Stimulated activated naive CD8-positive, alpha-beta T cell treated with anti-CD3 and anti-CD28 coated beads, Interleukin-15, amount 100 ng/mL, for 72 hours (primary cell): ENCODE data around the gene SV2B.
"Not testable (repeated sequence)": the region's sequence is repeated elsewhere in the genome, so short reads cannot be mapped to it uniquely, and the experiment has no call there.

ENCODE experiments used
- ATAC-seq: fragments of 150-1000 bp; cut with Tn5 transposase; 2 replicates; pipeline ENCODE4 v1.10.0; 2021; ENCODE audit warnings: mild to moderate bottlenecking, moderate library complexity
- DNase-seq, 2 donors: peaks; one replicate each; pipeline ENCODE4 v3.0.0; 2021 to 2022
- H3K27ac Mint-ChIP-seq, 2 donors: one replicate each; pipeline ENCODE4 v1.8.0; 2022; ENCODE audit warnings: mild to moderate bottlenecking in 2 of 2, mixed read lengths in 2 of 2, moderate library complexity in 2 of 2
- H3K27me3 Mint-ChIP-seq: one replicate; pipeline ENCODE4 v1.8.0; 2022; ENCODE audit warnings: mixed read lengths
- H3K4me1 Mint-ChIP-seq: one replicate; pipeline ENCODE4 v1.8.0; 2022; ENCODE audit warnings: mild to moderate bottlenecking, mixed read lengths
- H3K4me3 Mint-ChIP-seq, 2 donors: one replicate each; pipeline ENCODE4 v1.8.0; 2022; ENCODE audit warnings: mild to moderate bottlenecking in 2 of 2, mixed read lengths in 2 of 2, moderate library complexity in 1 of 2
- H3K9me3 Mint-ChIP-seq, 2 donors: one replicate each; pipeline ENCODE4 v1.8.0; 2022; ENCODE audit warnings: mixed read lengths in 2 of 2

SV2B gene

GRCh38 chr15:91093866-91094265 lies 6.2 kb upstream of the SV2B start:
- ATAC-seq, H3K27ac Mint-ChIP-seq, H3K9me3 Mint-ChIP-seq, DNase-seq, H3K4me1 Mint-ChIP-seq, H3K4me3 Mint-ChIP-seq: not testable (repeated sequence)
- peaks cover 60% of the 10 kb centered on the region for H3K27me3 Mint-ChIP-seq

GRCh38 chr15:91098451-91098850 lies 1.6 kb upstream of the SV2B start:
- no peak for DNase-seq
- no peak overlapping the region for H3K4me3 Mint-ChIP-seq
- peaks cover 23% of the 10 kb centered on the region for H3K4me1 Mint-ChIP-seq
- H3K27me3 Mint-ChIP-seq, result peaks cover 81% of the 10 kb centered on the region
- H3K27ac Mint-ChIP-seq, result no peak overlapping the region
- no peaks in the 10 kb centered on the region for H3K9me3 Mint-ChIP-seq
- ATAC-seq, result no peak

- ATAC-seq (peak; percentile 59), DNase-seq (peak; percentile 24 to 43)
- no peak overlapping the region for H3K27ac Mint-ChIP-seq
- H3K27me3 Mint-ChIP-seq, result peaks cover 93% of the 10 kb centered on the region
- peak overlapping the region; percentile 76 to 81 for H3K4me3 Mint-ChIP-seq
- no peaks in the 10 kb centered on the region for H3K9me3 Mint-ChIP-seq
- peaks cover 23% of the 10 kb centered on the region for H3K4me1 Mint-ChIP-seq
Measured at GRCh38 chr15:91099616-91099994, 452 bp upstream of the SV2B start.

- peak; percentile 58 for ATAC-seq
- peaks cover 93% of the 10 kb centered on the region for H3K27me3 Mint-ChIP-seq
- H3K27ac Mint-ChIP-seq, result peak overlapping the region; percentile 49 to 69
Measured at GRCh38 chr15:91100814-91101607, 954 bp downstream of the SV2B start.

GRCh38 chr15:91101608-91101920 lies 1.5 kb downstream of the SV2B start:
- H3K4me3 Mint-ChIP-seq, result no peak overlapping the region
- peaks cover 93% of the 10 kb centered on the region for H3K27me3 Mint-ChIP-seq
- no peak overlapping the region for H3K27ac Mint-ChIP-seq
- DNase-seq (no peak), ATAC-seq (no peak)
- H3K4me1 Mint-ChIP-seq, result peaks cover 23% of the 10 kb centered on the region
- H3K9me3 Mint-ChIP-seq, result no peaks in the 10 kb centered on the region

More at GRCh38 chr15:91100814-91101607, 954 bp downstream of the SV2B start:
- DNase-seq, result peak in 1 of 2 donors; percentile 23
- Mint-ChIP-seq H3K9me3 (no peaks in the 10 kb centered on the region), H3K4me3 (peak overlapping the region; percentile 88 to 91), H3K4me1 (peaks cover 23% of the 10 kb centered on the region)

- Mint-ChIP-seq H3K4me3 (no peak overlapping the region), H3K4me1 (peaks cover 23% of the 10 kb centered on the region), H3K27me3 (peaks cover 88% of the 10 kb centered on the region), H3K27ac (no peak overlapping the region), H3K9me3 (no peaks in the 10 kb centered on the region)
- ATAC-seq (no peak), DNase-seq (no peak)
Measured at GRCh38 chr15:91102546-91103330, 2.7 kb downstream of the SV2B start.

GRCh38 chr15:91104111-91104510 lies 4.1 kb downstream of the SV2B start:
- ATAC-seq (no peak), DNase-seq (no peak)
- H3K9me3 Mint-ChIP-seq, result no peaks in the 10 kb centered on the region
- no peak overlapping the region for H3K27ac Mint-ChIP-seq
- no peak overlapping the region for H3K4me3 Mint-ChIP-seq
- H3K4me1 Mint-ChIP-seq, result peaks cover 21% of the 10 kb centered on the region
- H3K27me3 Mint-ChIP-seq, result peaks cover 82% of the 10 kb centered on the region

GRCh38 chr15:91108421-91108820 lies 8.4 kb downstream of the SV2B start:
- DNase-seq (no peak), ATAC-seq (no peak)
- H3K27ac Mint-ChIP-seq, result no peak overlapping the region
- H3K27me3 Mint-ChIP-seq, result peaks cover 45% of the 10 kb centered on the region
- no peak overlapping the region for H3K4me3 Mint-ChIP-seq
- no peaks in the 10 kb centered on the region for H3K9me3 Mint-ChIP-seq
- no peaks in the 10 kb centered on the region for H3K4me1 Mint-ChIP-seq

GRCh38 chr15:91109885-91110284 lies 9.8 kb downstream of the SV2B start:
- no peaks in the 10 kb centered on the region for H3K9me3 Mint-ChIP-seq
- no peak for DNase-seq
- H3K27me3 Mint-ChIP-seq, result peaks cover 43% of the 10 kb centered on the region
- no peak overlapping the region for H3K27ac Mint-ChIP-seq
- H3K4me3 Mint-ChIP-seq, result no peak overlapping the region
- no peaks in the 10 kb centered on the region for H3K4me1 Mint-ChIP-seq
- ATAC-seq, result no peak

- Mint-ChIP-seq H3K4me3 (no peak overlapping the region), H3K4me1 (no peaks in the 10 kb centered on the region), H3K9me3 (no peaks in the 10 kb centered on the region), H3K27ac (no peak overlapping the region), H3K27me3 (peaks cover 41% of the 10 kb centered on the region)
- ATAC-seq (no peak), DNase-seq (no peak)
Measured at GRCh38 chr15:91110407-91110806, 10.3 kb downstream of the SV2B start.

GRCh38 chr15:91113030-91113429 lies 13.0 kb downstream of the SV2B start:
- DNase-seq, result no peak
- peaks cover 0 to 7% of the 10 kb centered on the region in 2 donors for H3K9me3 Mint-ChIP-seq
- peaks cover 45% of the 10 kb centered on the region for H3K27me3 Mint-ChIP-seq
- no peak overlapping the region for H3K27ac Mint-ChIP-seq
- H3K4me3 Mint-ChIP-seq, result no peak overlapping the region
- peaks cover 8% of the 10 kb centered on the region for H3K4me1 Mint-ChIP-seq
- no peak for ATAC-seq

GRCh38 chr15:91114301-91114700 lies 14.2 kb downstream of the SV2B start:
- DNase-seq (no peak), ATAC-seq (no peak)
- H3K4me1 Mint-ChIP-seq, result peaks cover 8% of the 10 kb centered on the region
- peaks cover 0 to 7% of the 10 kb centered on the region in 2 donors for H3K9me3 Mint-ChIP-seq
- peaks cover 48% of the 10 kb centered on the region for H3K27me3 Mint-ChIP-seq
- H3K27ac Mint-ChIP-seq, result no peak overlapping the region
- H3K4me3 Mint-ChIP-seq, result no peak overlapping the region

- Mint-ChIP-seq H3K27ac (no peak overlapping the region), H3K9me3 (peaks cover 0 to 7% of the 10 kb centered on the region in 2 donors), H3K27me3 (peaks cover 48% of the 10 kb centered on the region), H3K4me3 (no peak overlapping the region), H3K4me1 (peaks cover 8% of the 10 kb centered on the region)
- DNase-seq (no peak), ATAC-seq (peak; percentile 55)
Measured at GRCh38 chr15:91116113-91117067, 16.3 kb downstream of the SV2B start.

- H3K4me1 Mint-ChIP-seq, result peaks cover 8% of the 10 kb centered on the region
- H3K27ac Mint-ChIP-seq, result no peak overlapping the region
- no peak overlapping the region for H3K4me3 Mint-ChIP-seq
- DNase-seq (no peak), ATAC-seq (no peak)
- peaks cover 0 to 7% of the 10 kb centered on the region in 2 donors for H3K9me3 Mint-ChIP-seq
- H3K27me3 Mint-ChIP-seq, result peaks cover 54% of the 10 kb centered on the region
Measured at GRCh38 chr15:91117375-91117774, 17.3 kb downstream of the SV2B start.

- no peak overlapping the region for H3K27ac Mint-ChIP-seq
- peaks cover 8% of the 10 kb centered on the region for H3K4me1 Mint-ChIP-seq
- ATAC-seq (no peak), DNase-seq (no peak)
- H3K27me3 Mint-ChIP-seq, result peaks cover 62% of the 10 kb centered on the region
- no peak overlapping the region for H3K4me3 Mint-ChIP-seq
- H3K9me3 Mint-ChIP-seq, result peaks cover 0 to 7% of the 10 kb centered on the region in 2 donors
Measured at GRCh38 chr15:91118817-91119590, 18.9 kb downstream of the SV2B start.
